Caco-2 (cell line): Measurements from ENCODE around the gene SWAP70. TPM values are rescaled to one million over a fixed set of nuclear protein-coding genes. Genes with fewer than 3 reads are reported as not detected.

Experiments used
- BruUV-seq: library from RNA; stranded (reverse); fragments of 400-500 nt; replicated peaks from 2 replicates; lab custom pipeline; 2021; lab: Mats Ljungman, UMichigan
- CTCF ChIA-PET: fragments of 300-600 bp; sonication (Branson Sonifier 250); formaldehyde crosslinking; loops from one replicate; lab custom pipeline; 2022; ENCODE audit warnings: antibody characterized with exemption; lab: Charles Lee
- POLR2A ChIA-PET: fragments of 300-600 bp; sonication (Branson Sonifier 250); formaldehyde crosslinking; loops from one replicate; lab custom pipeline; 2022; ENCODE audit warnings: antibody characterized with exemption; lab: Charles Lee
- DNase-seq, 2 experiments: peaks; one replicate each; pipeline versions ENCODE4 v3.0.0 to v3.0.0-alpha.2; 2020 to 2022
- H3K27me3 ChIP-seq: replicated peaks from 2 replicates; pipeline ENCODE4 v1.6.0; 2011; ENCODE audit warnings: low read length; ENCODE audit not compliant: control insufficient read depth, insufficient read depth
- H3K36me3 ChIP-seq: 2 replicates; pipeline ENCODE4 v1.5.1; 2011; ENCODE audit warnings: low read length; ENCODE audit not compliant: control insufficient read depth, insufficient read depth
- H3K4me1 ChIP-seq: fragments of 250-450 bp; sonication (Bioruptor Pico); 2 replicates; pipeline ENCODE4 v1.5.1; 2020; ENCODE audit warnings: mild to moderate bottlenecking
- H3K4me3 ChIP-seq: 2 replicates; pipeline ENCODE4 v1.5.1; 2011; ENCODE audit warnings: low read depth, mild to moderate bottlenecking, control low read depth, low read length
- H3K9me3 ChIP-seq: fragments of 250-450 bp; sonication (Bioruptor Pico); 2 replicates; pipeline ENCODE4 v1.5.1; 2020; ENCODE audit warnings: mild to moderate bottlenecking, moderate library complexity
- H3K27ac Mint-ChIP-seq: one replicate; pipeline ENCODE4 v1.8.0; 2022; ENCODE audit warnings: mixed read lengths; ENCODE audit not compliant: unreplicated experiment
- H3K27me3 Mint-ChIP-seq: one replicate; pipeline ENCODE4 v1.8.0; 2022; ENCODE audit warnings: mixed read lengths; ENCODE audit not compliant: insufficient read depth, unreplicated experiment
- H3K36me3 Mint-ChIP-seq: one replicate; pipeline ENCODE4 v1.8.0; 2022; ENCODE audit warnings: mild to moderate bottlenecking, mixed read lengths; ENCODE audit not compliant: insufficient read depth, unreplicated experiment
- H3K4me1 Mint-ChIP-seq: one replicate; pipeline ENCODE4 v1.8.0; 2022; ENCODE audit warnings: low read depth, mixed read lengths; ENCODE audit not compliant: unreplicated experiment
- H3K4me3 Mint-ChIP-seq: one replicate; pipeline ENCODE4 v1.8.0; 2022; ENCODE audit warnings: mild to moderate bottlenecking, moderate library complexity, mixed read lengths; ENCODE audit not compliant: unreplicated experiment
- H3K9me3 Mint-ChIP-seq: one replicate; pipeline ENCODE4 v1.8.0; 2022; ENCODE audit warnings: mixed read lengths; ENCODE audit not compliant: unreplicated experiment
- intact Hi-C: fragments of 100-400 bp; cut with micrococcal nuclease; formaldehyde crosslinking; loops from one replicate; pipeline ENCODE4 v1.10.0; 2022; ENCODE audit not compliant: unreplicated experiment
- total RNA-seq: library from RNA; stranded (reverse); gene quantifications from 2 replicates; pipeline ENCODE4 v1.2.3, GENCODE V29; 2022
- TF ChIP-seq, protein P1 (sequence below), 2 experiments: fragments of 200-600 bp in 1 of 2; IDR thresholded peaks; 1 replicate in 1 of 2; 2 replicates in 1 of 2; pipeline versions ENCODE4 v1.5.1 to v1.8.0; 2011 to 2022; ENCODE audit warnings: antibody characterized with exemption in 1 of 2, control low read depth in 1 of 2, inconsistent platforms in 1 of 2, low read depth in 1 of 2, low read length in 1 of 2, mild to moderate bottlenecking in 1 of 2, moderate library complexity in 1 of 2; ENCODE audit not compliant: insufficient read depth in 1 of 2, severe bottlenecking in 1 of 2, unreplicated experiment in 1 of 2

SWAP70 gene
- total RNA-seq, 1 experiment from 2014 or later: 42.4 TPM

DNA sequence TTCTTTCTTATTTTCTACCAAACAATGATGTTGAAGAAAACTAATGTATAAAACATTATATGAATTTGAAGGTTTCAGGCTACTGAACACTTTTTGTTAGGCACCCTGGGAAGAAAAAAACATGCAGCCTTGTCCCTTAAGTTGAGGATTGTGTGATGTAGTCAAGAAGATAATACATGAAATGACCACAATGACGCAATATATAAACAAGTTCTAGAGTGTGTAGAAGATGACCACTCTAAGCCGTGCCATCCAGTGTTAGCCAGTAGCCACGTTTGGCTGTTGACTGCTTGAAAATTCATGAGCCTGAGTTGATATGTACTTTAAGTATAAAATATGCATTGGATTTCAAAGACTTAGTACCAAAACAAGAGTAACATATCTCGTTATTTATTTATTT, 16.2 kb downstream of the SWAP70 start:
- Mint-ChIP-seq H3K4me1 (no peaks in the 10 kb centered on the region), H3K27ac (no peak overlapping the region)
- intact Hi-C loops: no loop called here

DNA sequence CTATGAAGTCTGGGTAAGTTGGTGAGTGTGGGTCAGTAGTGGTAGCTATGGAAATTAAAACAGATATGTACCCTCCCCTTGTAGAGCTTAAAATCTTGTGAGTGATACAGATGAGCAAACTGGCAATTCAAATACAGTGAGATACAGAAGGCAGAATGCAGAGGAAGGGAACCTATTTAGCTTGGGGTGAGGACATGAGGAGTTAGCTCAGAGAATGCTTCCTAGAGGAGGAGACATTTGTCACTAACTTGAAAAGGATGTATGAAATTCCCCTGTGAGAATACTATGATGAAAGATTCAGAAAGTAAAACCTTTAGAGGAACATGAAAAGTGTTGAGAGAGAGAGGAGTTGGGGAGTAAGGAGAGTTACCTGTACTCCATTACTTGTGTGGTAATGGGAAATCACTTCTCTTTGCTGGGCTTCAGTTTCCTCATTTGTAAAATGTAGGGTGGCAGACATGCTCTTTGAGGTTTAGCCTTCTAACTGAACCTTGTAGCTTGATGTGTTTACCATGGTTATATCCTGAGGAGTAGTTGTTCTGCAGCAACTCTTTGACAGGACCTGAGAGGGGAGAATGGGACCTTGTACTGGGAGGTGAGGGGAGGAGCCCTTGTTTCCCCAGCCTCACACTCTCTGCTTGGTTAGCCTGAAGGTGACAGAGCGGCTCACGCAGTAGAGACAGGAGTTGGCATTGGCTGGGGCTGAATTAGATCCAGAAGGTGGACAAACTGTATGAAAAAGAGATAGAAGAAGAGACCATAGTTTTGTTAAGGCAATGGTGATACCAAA, 17.9 kb downstream of the SWAP70 start:
- no peaks in the 10 kb centered on the region for H3K27me3 ChIP-seq
- H3K36me3 ChIP-seq: no peaks in the 10 kb centered on the region
- TF ChIP-seq, protein P1, sequence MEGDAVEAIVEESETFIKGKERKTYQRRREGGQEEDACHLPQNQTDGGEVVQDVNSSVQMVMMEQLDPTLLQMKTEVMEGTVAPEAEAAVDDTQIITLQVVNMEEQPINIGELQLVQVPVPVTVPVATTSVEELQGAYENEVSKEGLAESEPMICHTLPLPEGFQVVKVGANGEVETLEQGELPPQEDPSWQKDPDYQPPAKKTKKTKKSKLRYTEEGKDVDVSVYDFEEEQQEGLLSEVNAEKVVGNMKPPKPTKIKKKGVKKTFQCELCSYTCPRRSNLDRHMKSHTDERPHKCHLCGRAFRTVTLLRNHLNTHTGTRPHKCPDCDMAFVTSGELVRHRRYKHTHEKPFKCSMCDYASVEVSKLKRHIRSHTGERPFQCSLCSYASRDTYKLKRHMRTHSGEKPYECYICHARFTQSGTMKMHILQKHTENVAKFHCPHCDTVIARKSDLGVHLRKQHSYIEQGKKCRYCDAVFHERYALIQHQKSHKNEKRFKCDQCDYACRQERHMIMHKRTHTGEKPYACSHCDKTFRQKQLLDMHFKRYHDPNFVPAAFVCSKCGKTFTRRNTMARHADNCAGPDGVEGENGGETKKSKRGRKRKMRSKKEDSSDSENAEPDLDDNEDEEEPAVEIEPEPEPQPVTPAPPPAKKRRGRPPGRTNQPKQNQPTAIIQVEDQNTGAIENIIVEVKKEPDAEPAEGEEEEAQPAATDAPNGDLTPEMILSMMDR (IDR thresholded peaks at IDR 0.05; ENCODE audit: insufficient read depth in 1 of 2, low read depth in 1 of 2, low read length in 1 of 2, severe bottlenecking in 1 of 2, unreplicated experiment in 1 of 2): no peak
- Mint-ChIP-seq H3K27me3 (no peaks in the 10 kb centered on the region), H3K27ac (no peak overlapping the region), H3K9me3 (no peaks in the 10 kb centered on the region), H3K4me3 (no peak overlapping the region), H3K36me3 (peaks cover 8% of the 10 kb centered on the region), H3K4me1 (no peaks in the 10 kb centered on the region)
- intact Hi-C loops: no loop called here
- no peak for DNase-seq
- H3K4me3 ChIP-seq: no peak overlapping the region
- ChIA-PET POLR2A (no interaction called here), CTCF (no interaction called here)
- BruUV-seq: no TSS peak
- no peaks in the 10 kb centered on the region for H3K9me3 ChIP-seq
- H3K4me1 ChIP-seq: no peaks in the 10 kb centered on the region; the same call in 1 of the 2 replicates

More for the DNA sequence above, 16.2 kb downstream of the SWAP70 start:
- CTCF ChIA-PET: no interaction called here
- no peaks in the 10 kb centered on the region for H3K9me3 ChIP-seq
- TF ChIP-seq, protein P1 (IDR thresholded peaks at IDR 0.05; ENCODE audit: insufficient read depth in 1 of 2, low read depth in 1 of 2, low read length in 1 of 2, severe bottlenecking in 1 of 2, unreplicated experiment in 1 of 2): no peak
- H3K9me3 Mint-ChIP-seq: no peaks in the 10 kb centered on the region
- POLR2A ChIA-PET: no interaction called here
- H3K4me1 ChIP-seq: no peaks in the 10 kb centered on the region; the same call in 1 of the 2 replicates
- H3K4me3 ChIP-seq: no peak overlapping the region
- no peaks in the 10 kb centered on the region for H3K27me3 Mint-ChIP-seq
- H3K36me3 ChIP-seq: no peaks in the 10 kb centered on the region
- no TSS peak for BruUV-seq
- no peak for DNase-seq
- no peaks in the 10 kb centered on the region for H3K27me3 ChIP-seq
- H3K4me3 Mint-ChIP-seq: no peak overlapping the region
- peaks cover 14% of the 10 kb centered on the region for H3K36me3 Mint-ChIP-seq

DNA sequence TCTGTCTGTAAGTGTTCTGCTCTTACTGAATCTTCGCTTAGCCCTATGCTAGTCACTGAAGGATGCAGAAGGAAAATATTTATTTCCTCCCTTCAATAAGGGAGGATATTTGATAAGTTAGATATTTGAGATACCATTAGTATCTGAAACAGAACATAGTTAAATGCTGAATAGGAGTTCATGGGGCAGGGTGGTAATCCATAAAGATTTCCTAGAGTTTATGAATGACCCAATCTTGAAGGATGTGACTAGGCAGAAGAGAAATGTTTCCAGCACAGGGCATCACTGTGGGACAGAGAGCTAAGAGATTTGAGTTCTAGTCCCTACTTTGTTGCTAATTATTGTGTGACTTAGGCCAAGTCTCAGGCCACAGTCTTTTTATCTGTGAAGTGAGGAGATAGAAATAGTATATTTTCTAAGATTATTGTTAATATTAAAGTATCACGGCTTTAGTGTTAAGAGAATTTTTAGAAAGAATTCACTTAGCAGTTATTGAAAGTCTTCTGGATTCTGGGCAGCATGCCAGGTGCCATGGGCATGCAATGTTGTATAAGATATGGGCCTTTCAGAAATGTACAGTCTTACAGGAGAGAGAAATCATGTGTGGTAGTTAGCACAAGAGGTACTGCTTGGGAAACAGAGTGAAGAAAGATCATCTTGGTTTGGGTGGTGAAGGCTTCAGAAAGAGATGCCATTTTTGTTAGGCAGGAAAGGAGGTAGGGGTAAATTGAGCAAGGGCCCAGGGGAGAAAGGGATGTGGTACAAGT, 24.0 kb downstream of the SWAP70 start:
- H3K4me3 Mint-ChIP-seq: no peak overlapping the region
- H3K27me3 Mint-ChIP-seq: no peaks in the 10 kb centered on the region
- no peaks in the 10 kb centered on the region for H3K4me1 Mint-ChIP-seq
- BruUV-seq: no TSS peak
- intact Hi-C loops: no loop called here
- no peaks in the 10 kb centered on the region for H3K36me3 Mint-ChIP-seq
- no peaks in the 10 kb centered on the region for H3K9me3 ChIP-seq
- H3K4me3 ChIP-seq: no peak overlapping the region
- no peak for DNase-seq
- H3K4me1 ChIP-seq: no peaks in the 10 kb centered on the region
- ChIA-PET CTCF (no interaction called here), POLR2A (no interaction called here)
- H3K9me3 Mint-ChIP-seq: no peaks in the 10 kb centered on the region
- TF ChIP-seq, protein P1 (IDR thresholded peaks at IDR 0.05; ENCODE audit: insufficient read depth in 1 of 2, low read depth in 1 of 2, low read length in 1 of 2, severe bottlenecking in 1 of 2, unreplicated experiment in 1 of 2): no peak
- H3K27me3 ChIP-seq: no peaks in the 10 kb centered on the region
- H3K27ac Mint-ChIP-seq: no peak overlapping the region
- H3K36me3 ChIP-seq: no peaks in the 10 kb centered on the region; the same call in 1 of the 2 replicates
